GM19468 (cell line): Measurements from ENCODE around the gene CRADD.
"Not testable (repeated sequence)": the region's sequence is repeated elsewhere in the genome, so short reads cannot be mapped to it uniquely, and the experiment has no call there.

Experiments
- ATAC-seq: cut with Tn5 transposase; IDR thresholded peaks from one replicate; pipeline ENCODE4 v1.9.1; 2021; ENCODE audit warnings: mild to moderate bottlenecking, moderate library complexity, moderate number of reproducible peaks; ENCODE audit not compliant: unreplicated experiment; ENCODE audit errors: extremely low read depth

The CRADD gene

GRCh38 chr12:93801666-93802065, 124.5 kb downstream of the CRADD start:
- ATAC-seq = not testable (repeated sequence)

- ATAC-seq = no peak
These were observed 125.1 kb downstream of the CRADD start for GRCh38 chr12:93802293-93802692.

- ATAC-seq = no peak
These were observed 125.7 kb downstream of the CRADD start for GRCh38 chr12:93802698-93803423.

- no peak for ATAC-seq
These were observed 126.2 kb downstream of the CRADD start for GRCh38 chr12:93803424-93803807.

GRCh38 chr12:93804392-93805179, 127.4 kb downstream of the CRADD start:
- ATAC-seq = no peak

- ATAC-seq = no peak
These were observed 128.6 kb downstream of the CRADD start for GRCh38 chr12:93805736-93806141.

- ATAC-seq = no peak
These were observed 130.2 kb downstream of the CRADD start for GRCh38 chr12:93807354-93807753.

- no peak for ATAC-seq
These were observed 131.2 kb downstream of the CRADD start for GRCh38 chr12:93808169-93808899.

GRCh38 chr12:93812626-93813025, 135.5 kb downstream of the CRADD start:
- no peak for ATAC-seq

GRCh38 chr12:93813186-93813585, 136.0 kb downstream of the CRADD start:
- ATAC-seq = no peak

GRCh38 chr12:93813972-93814821, 137.0 kb downstream of the CRADD start:
- ATAC-seq = no peak

- ATAC-seq = no peak
These were observed 141.4 kb downstream of the CRADD start for GRCh38 chr12:93818488-93819049.

GRCh38 chr12:93819050-93819491, 141.9 kb downstream of the CRADD start:
- no peak for ATAC-seq

- ATAC-seq = no peak
These were observed 146.6 kb downstream of the CRADD start for GRCh38 chr12:93823616-93824391.

GRCh38 chr12:93824514-93825500, 147.6 kb downstream of the CRADD start:
- ATAC-seq = no peak

- no peak for ATAC-seq
These were observed 148.3 kb downstream of the CRADD start for GRCh38 chr12:93825501-93825888.

GRCh38 chr12:93825931-93826555, 148.9 kb downstream of the CRADD start:
- no peak for ATAC-seq
